Activated B cell treated with CpG ODN at 0.5 μM for 24 hours (primary cell): ENCODE data around the gene TMEM253. TPM values are rescaled to one million over a fixed set of nuclear protein-coding genes. Genes with fewer than 3 reads are reported as not detected.

Experiments
- ATAC-seq: fragments of 200-7000 bp; cut with Tn5 transposase; one replicate; pipeline ENCODE4 v1.10.0; 2021; ENCODE audit warnings: low read depth, mild to moderate bottlenecking, moderate library complexity
- CTCF ChIA-PET: fragments of 350-600 bp; sonication (Branson Sonifier 250); formaldehyde crosslinking; loops from one replicate; lab custom pipeline; 2021; ENCODE audit warnings: antibody characterized with exemption; lab: Charles Lee
- POLR2A ChIA-PET: fragments of 350-600 bp; sonication (Branson Sonifier 250); formaldehyde crosslinking; loops from one replicate; lab custom pipeline; 2021; ENCODE audit warnings: antibody characterized with exemption; lab: Charles Lee
- DNase-seq: peaks from one replicate; pipeline ENCODE4 v3.0.0; 2022
- H3K27ac Mint-ChIP-seq: one replicate; pipeline ENCODE4 v1.8.0; 2020; ENCODE audit warnings: mixed read lengths
- H3K27me3 Mint-ChIP-seq: one replicate; pipeline ENCODE4 v1.8.0; 2021; ENCODE audit warnings: mixed read lengths
- H3K36me3 Mint-ChIP-seq: one replicate; pipeline ENCODE4 v1.8.0; 2021; ENCODE audit warnings: low read depth, mixed read lengths
- H3K4me1 Mint-ChIP-seq: one replicate; pipeline ENCODE4 v1.8.0; 2021; ENCODE audit warnings: mixed read lengths
- H3K4me3 Mint-ChIP-seq: one replicate; pipeline ENCODE4 v1.8.0; 2020; ENCODE audit warnings: mild to moderate bottlenecking, mixed read lengths
- H3K9me3 Mint-ChIP-seq: one replicate; pipeline ENCODE4 v1.8.0; 2020; ENCODE audit warnings: mixed read lengths
- CTCF ChIP-seq: fragments of 200-600 bp; IDR thresholded peaks from one replicate; pipeline ENCODE4 v1.8.0; 2022; ENCODE audit warnings: antibody characterized with exemption, mild to moderate bottlenecking
- intact Hi-C: fragments of 100-400 bp; cut with micrococcal nuclease; formaldehyde crosslinking; loops from one replicate; pipeline ENCODE4 v1.15.1; 2024
- total RNA-seq: library from RNA; stranded (reverse); gene quantifications from 2 replicates; pipeline ENCODE4 v1.2.3, GENCODE V29; 2022

The TMEM253 gene
- total RNA-seq, 1 donor from 2014 or later: not detected

GRCh38 chr14:21078287-21078686 lies 22.6 kb upstream of the TMEM253 start:
- no peaks in the 10 kb centered on the region for H3K9me3 Mint-ChIP-seq
- H3K4me3 Mint-ChIP-seq: no peak overlapping the region
- ChIA-PET POLR2A (no interaction called here), CTCF (interaction anchor here (1.4 kb wide), 1 partner anchor 10 kb away, joined by 3 read pairs; no protein-coding TSS in a partner anchor)
- H3K27ac Mint-ChIP-seq: no peak overlapping the region
- DNase-seq (no peak), ATAC-seq (no peak)
- peaks cover 2% of the 10 kb centered on the region for H3K27me3 Mint-ChIP-seq
- no peaks in the 10 kb centered on the region for H3K4me1 Mint-ChIP-seq
- intact Hi-C loops: loop anchor here (10.0 kb wide), 1 partner anchor 443 kb away; no protein-coding TSS in a partner anchor
- no peaks in the 10 kb centered on the region for H3K36me3 Mint-ChIP-seq
- TF ChIP-seq CTCF: no peak

GRCh38 chr14:21078726-21079125 lies 22.1 kb upstream of the TMEM253 start:
- peaks cover 2% of the 10 kb centered on the region for H3K27me3 Mint-ChIP-seq
- no peak for TF ChIP-seq CTCF
- H3K36me3 Mint-ChIP-seq: no peaks in the 10 kb centered on the region
- no peaks in the 10 kb centered on the region for H3K4me1 Mint-ChIP-seq
- no peak overlapping the region for H3K27ac Mint-ChIP-seq
- POLR2A ChIA-PET: no interaction called here
- no peaks in the 10 kb centered on the region for H3K9me3 Mint-ChIP-seq
- H3K4me3 Mint-ChIP-seq: no peak overlapping the region
- ATAC-seq (no peak), DNase-seq (no peak)
- intact Hi-C loops: loop anchor here (10.0 kb wide), 1 partner anchor 444 kb away; no protein-coding TSS in a partner anchor
- CTCF ChIA-PET: interaction anchor here (1.4 kb wide), 1 partner anchor 10 kb away, joined by 3 read pairs; no protein-coding TSS in a partner anchor

GRCh38 chr14:21081521-21082142 lies 19.2 kb upstream of the TMEM253 start:
- DNase-seq (no peak), ATAC-seq (no peak)
- no peaks in the 10 kb centered on the region for H3K36me3 Mint-ChIP-seq
- ChIA-PET CTCF (interaction anchor here (0.9 kb wide), 1 partner anchor 14 kb away, joined by 3 read pairs; no protein-coding TSS in a partner anchor), POLR2A (no interaction called here)
- no peak overlapping the region for H3K27ac Mint-ChIP-seq
- intact Hi-C loops: no loop called here
- H3K4me1 Mint-ChIP-seq: peaks cover 2% of the 10 kb centered on the region
- peaks cover 2% of the 10 kb centered on the region for H3K27me3 Mint-ChIP-seq
- no peaks in the 10 kb centered on the region for H3K9me3 Mint-ChIP-seq
- TF ChIP-seq CTCF: no peak
- no peak overlapping the region for H3K4me3 Mint-ChIP-seq

DNA sequence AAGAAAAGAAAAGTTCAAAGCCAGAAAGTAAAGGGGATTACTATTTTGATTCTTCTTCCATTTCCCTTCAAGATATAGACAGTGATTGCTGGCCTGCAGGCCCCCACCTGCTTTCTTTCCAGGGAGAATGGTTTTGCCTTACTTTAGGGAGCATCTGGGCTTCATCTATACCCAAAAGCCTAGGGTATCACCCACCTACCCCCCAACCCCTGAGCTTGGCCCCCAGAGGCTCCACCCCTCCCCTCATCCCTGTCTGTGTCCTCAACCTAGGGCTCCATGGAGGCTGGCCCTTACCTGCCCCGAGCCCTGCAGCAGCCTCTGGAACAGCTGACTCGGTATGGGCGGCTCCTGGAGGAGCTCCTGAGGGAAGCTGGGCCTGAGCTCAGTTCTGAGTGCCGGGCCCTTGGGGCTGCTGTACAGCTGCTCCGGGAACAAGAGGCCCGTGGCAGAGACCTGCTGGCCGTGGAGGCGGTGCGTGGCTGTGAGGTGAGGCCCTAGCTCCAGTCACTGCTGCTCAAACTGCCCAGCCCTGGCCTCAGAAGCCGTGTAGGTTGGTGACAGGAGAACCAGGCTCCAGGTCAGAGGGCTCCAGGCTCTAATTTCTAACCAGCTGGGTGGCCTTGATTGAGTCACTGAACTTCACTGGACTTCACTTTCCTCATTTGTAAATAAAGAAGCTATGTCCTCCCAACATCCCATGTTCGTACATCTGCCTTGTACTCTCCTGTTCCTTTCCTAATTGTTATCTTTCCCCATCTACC lies 17.1 kb upstream of the TMEM253 start:
- peaks cover 2% of the 10 kb centered on the region for H3K27me3 Mint-ChIP-seq
- peaks cover 15% of the 10 kb centered on the region for H3K4me1 Mint-ChIP-seq
- intact Hi-C loops: no loop called here
- H3K9me3 Mint-ChIP-seq: no peaks in the 10 kb centered on the region
- DNase-seq (no peak), ATAC-seq (no peak)
- H3K36me3 Mint-ChIP-seq: no peaks in the 10 kb centered on the region
- no peak overlapping the region for H3K27ac Mint-ChIP-seq
- CTCF ChIA-PET: interaction anchor here (1.4 to 1.8 kb wide), 2 partner anchors 9 to 15 kb away, joined by 4 to 7 read pairs; no protein-coding TSS in a partner anchor
- no peak for TF ChIP-seq CTCF
- POLR2A ChIA-PET: interaction anchor here (0.5 kb wide), 1 partner anchor 1799 kb away, joined by 6 read pairs; no protein-coding TSS in a partner anchor
- no peak overlapping the region for H3K4me3 Mint-ChIP-seq

DNA sequence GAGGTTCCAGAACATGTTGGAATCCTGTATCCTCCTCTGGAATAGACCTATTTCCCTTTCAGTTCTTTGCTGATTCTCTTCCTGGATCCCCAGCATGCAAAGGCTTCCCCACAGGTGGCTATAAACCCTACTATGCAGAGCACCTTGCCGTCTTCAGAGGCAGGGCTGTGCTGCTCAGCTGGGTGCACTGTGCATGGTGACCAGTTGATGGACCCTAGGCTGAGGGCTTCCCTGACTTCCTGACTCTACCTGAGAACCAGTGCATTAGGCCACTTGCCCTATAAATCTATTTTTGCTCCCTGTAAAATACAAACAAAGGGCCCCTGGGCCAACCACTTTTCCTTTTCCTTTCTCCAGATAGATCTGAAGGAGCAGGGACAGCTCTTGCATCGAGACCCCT lies 16.5 kb upstream of the TMEM253 start:
- ATAC-seq: no peak
- no peak for TF ChIP-seq CTCF
- Mint-ChIP-seq H3K27ac (no peak overlapping the region), H3K9me3 (no peaks in the 10 kb centered on the region), H3K4me1 (peaks cover 17% of the 10 kb centered on the region), H3K27me3 (peaks cover 2% of the 10 kb centered on the region), H3K4me3 (no peak overlapping the region), H3K36me3 (no peaks in the 10 kb centered on the region)
- intact Hi-C loops: no loop called here
- ChIA-PET POLR2A (interaction anchor here (0.5 kb wide), 1 partner anchor 1798 kb away, joined by 6 read pairs; no protein-coding TSS in a partner anchor), CTCF (interaction anchor here (1.8 kb wide), 1 partner anchor 8 kb away, joined by 7 read pairs; no protein-coding TSS in a partner anchor)
- no peak for DNase-seq
